Hippocampal formation (tissue), 2 donors: ENCODE results near the gene XYLB.

Experiments used
- DNase-seq, 2 donors: peaks; one replicate each; lab custom pipeline; 2025; lab: John Stamatoyannopoulos, UW

The XYLB gene

GRCh38 chr3:38323060-38323459 is 23.5 kb upstream of the XYLB start:
- DNase-seq, result no peak

- no peak for DNase-seq
These were observed 21.3 kb upstream of the XYLB start for GRCh38 chr3:38325256-38325655.

- no peak for DNase-seq
These were observed 19.1 kb upstream of the XYLB start for GRCh38 chr3:38327335-38328009.

GRCh38 chr3:38331257-38332022 is 15.1 kb upstream of the XYLB start:
- DNase-seq, result no peak

- no peak for DNase-seq
These were observed 14.4 kb upstream of the XYLB start for GRCh38 chr3:38332201-38332600.

- DNase-seq, result no peak
These were observed 12.2 kb upstream of the XYLB start for GRCh38 chr3:38334142-38335055.

GRCh38 chr3:38335263-38335662 is 11.3 kb upstream of the XYLB start:
- no peak for DNase-seq

- DNase-seq, result no peak
These were observed 8.9 kb upstream of the XYLB start for GRCh38 chr3:38337703-38338102.

- no peak for DNase-seq
These were observed 2.6 kb upstream of the XYLB start for GRCh38 chr3:38343797-38344594.

GRCh38 chr3:38345879-38346586 is 552 bp upstream of the XYLB start:
- no peak for DNase-seq

GRCh38 chr3:38347421-38348200 is 1.0 kb downstream of the XYLB start:
- no peak for DNase-seq

- DNase-seq, result peak in 1 of 2 donors; percentile 2
These were observed 2.3 kb downstream of the XYLB start for GRCh38 chr3:38348903-38349302.

GRCh38 chr3:38349684-38350359 is 3.2 kb downstream of the XYLB start:
- no peak for DNase-seq

GRCh38 chr3:38353151-38353550 is 6.6 kb downstream of the XYLB start:
- no peak for DNase-seq

- no peak for DNase-seq
These were observed 8.2 kb downstream of the XYLB start for GRCh38 chr3:38354588-38355330.

- no peak for DNase-seq
These were observed 12.5 kb downstream of the XYLB start for GRCh38 chr3:38359038-38359437.

- no peak for DNase-seq
These were observed 13.8 kb downstream of the XYLB start for GRCh38 chr3:38360345-38360744.

GRCh38 chr3:38361496-38361895 is 14.9 kb downstream of the XYLB start:
- DNase-seq, result no peak

GRCh38 chr3:38362825-38363224 is 16.2 kb downstream of the XYLB start:
- DNase-seq, result no peak
